ENCODE results near the gene SLC2A1. TPM values are rescaled to one million over a fixed set of nuclear protein-coding genes. Genes with fewer than 3 reads are reported as not detected.

Gene SLC2A1
- total and polyA plus RNA-seq, 9 of the 15 experiments (the other 6 are each of a cell fraction or from before 2014, with no cell fraction given), result 12.6 to 153 (median 48.0) TPM

- TF ChIP-seq ZBTB17 (CRISPR knock-in tag; IDR thresholded peaks at IDR 0.05) (peak; percentile 58; the same call in 1 of the 2 replicates), ZNF23 (CRISPR knock-in tag; IDR thresholded peaks at IDR 0.05) (no peak), JUN (IDR thresholded peaks at IDR 0.05; ENCODE audit: borderline replicate concordance, low read depth, low read length) (peak; percentile 31; the same call in 1 of the 2 replicates), JUN (CRISPR knock-in tag; IDR thresholded peaks at IDR 0.05; ENCODE audit: borderline replicate concordance) (no peak), BRF1 (IDR thresholded peaks at IDR 0.05; ENCODE audit: borderline replicate concordance, extremely low read depth, insufficient read length) (no peak), POLR3A (IDR thresholded peaks at IDR 0.05; ENCODE audit: borderline replicate concordance, extremely low read depth, insufficient read depth, insufficient read length) (no peak), MNT (conservative IDR thresholded peaks at IDR 0.05) (peak; percentile 89 to 95), OTX1 (CRISPR knock-in tag; IDR thresholded peaks at IDR 0.05) (no peak), PREB (CRISPR knock-in tag; IDR thresholded peaks at IDR 0.05) (no peak), MYNN (IDR thresholded peaks at IDR 0.05) (peak; percentile 64; the same call in 1 of the 2 replicates), MYNN (CRISPR knock-in tag; IDR thresholded peaks at IDR 0.05) (no peak), KLF1 (tag; IDR thresholded peaks at IDR 0.05) (no peak), NFE2 (IDR thresholded peaks at IDR 0.05; ENCODE audit: low read depth) (no peak), ESRRA (IDR thresholded peaks at IDR 0.05; ENCODE audit: borderline replicate concordance, low read depth) (no peak), CXXC5 (CRISPR knock-in tag; IDR thresholded peaks at IDR 0.05) (peak; percentile 82), LEF1 (IDR thresholded peaks at IDR 0.05) (no peak), XRCC4 (IDR thresholded peaks at IDR 0.05; ENCODE audit: extremely low read depth, insufficient read depth, insufficient read length) (no peak), MBD1 (CRISPR knock-in tag; IDR thresholded peaks at IDR 0.05) (no peak), ILF3 (IDR thresholded peaks at IDR 0.05; ENCODE audit: borderline replicate concordance) (no peak), RBM25 (IDR thresholded peaks at IDR 0.05; ENCODE audit: low read depth, low read length, severe bottlenecking) (peak; percentile 76), STAT5A (IDR thresholded peaks at IDR 0.05; ENCODE audit: borderline replicate concordance, low read length) (no peak), TARDBP (IDR thresholded peaks at IDR 0.05) (peak; percentile 13; the same call in 1 of the 2 replicates), ZKSCAN1 (IDR thresholded peaks at IDR 0.05; ENCODE audit: low read depth, low read length) (no peak), ZNF561 (CRISPR knock-in tag; conservative IDR thresholded peaks at IDR 0.05) (no peak), PTTG1 (tag; IDR thresholded peaks at IDR 0.05; ENCODE audit: low read depth) (no peak), ZKSCAN8 (CRISPR knock-in tag; IDR thresholded peaks at IDR 0.05) (no peak), BCOR (IDR thresholded peaks at IDR 0.05) (peak; percentile 96)
Observed at GRCh38 chr1:42958488-42959319, at the start of gene SLC2A1 (continued).
